ENCODE results near the gene ZNF407.

The ZNF407 gene

DNA sequence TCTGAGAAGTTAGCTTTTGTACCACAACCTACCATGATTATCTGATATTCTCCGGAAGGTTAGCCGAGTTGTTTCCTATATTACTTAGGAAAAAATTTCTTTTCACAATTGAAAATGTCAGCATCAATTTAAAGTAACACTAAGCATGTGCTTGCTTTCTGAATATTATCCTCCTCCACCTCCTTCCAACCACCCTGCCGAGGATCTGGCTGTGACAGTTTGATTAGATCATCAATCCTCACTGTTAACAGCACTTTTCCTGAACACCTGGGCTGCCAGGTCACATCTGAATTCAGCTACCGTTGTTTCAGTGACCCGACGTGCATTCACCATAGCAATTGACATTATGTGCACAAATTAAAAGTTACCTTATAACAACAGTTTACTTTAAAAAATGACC lies 207.0 kb downstream of the ZNF407 start:
- H3K27ac ChIP-seq (ENCODE audit: low read depth, low read length), result no peak overlapping the region
- H3K9me3 ChIP-seq (ENCODE audit: insufficient read depth, low read length), result no peaks in the 10 kb centered on the region
- no peak overlapping the region for H3K9ac ChIP-seq (ENCODE audit: low read length)
- no peak overlapping the region for H2AFZ ChIP-seq (ENCODE audit: low read depth, low read length, severe bottlenecking)
- no peak for TF ChIP-seq EZH2phosphoT487 (conservative IDR thresholded peaks at IDR 0.05; ENCODE audit: low read length)
- TF ChIP-seq, protein P1, sequence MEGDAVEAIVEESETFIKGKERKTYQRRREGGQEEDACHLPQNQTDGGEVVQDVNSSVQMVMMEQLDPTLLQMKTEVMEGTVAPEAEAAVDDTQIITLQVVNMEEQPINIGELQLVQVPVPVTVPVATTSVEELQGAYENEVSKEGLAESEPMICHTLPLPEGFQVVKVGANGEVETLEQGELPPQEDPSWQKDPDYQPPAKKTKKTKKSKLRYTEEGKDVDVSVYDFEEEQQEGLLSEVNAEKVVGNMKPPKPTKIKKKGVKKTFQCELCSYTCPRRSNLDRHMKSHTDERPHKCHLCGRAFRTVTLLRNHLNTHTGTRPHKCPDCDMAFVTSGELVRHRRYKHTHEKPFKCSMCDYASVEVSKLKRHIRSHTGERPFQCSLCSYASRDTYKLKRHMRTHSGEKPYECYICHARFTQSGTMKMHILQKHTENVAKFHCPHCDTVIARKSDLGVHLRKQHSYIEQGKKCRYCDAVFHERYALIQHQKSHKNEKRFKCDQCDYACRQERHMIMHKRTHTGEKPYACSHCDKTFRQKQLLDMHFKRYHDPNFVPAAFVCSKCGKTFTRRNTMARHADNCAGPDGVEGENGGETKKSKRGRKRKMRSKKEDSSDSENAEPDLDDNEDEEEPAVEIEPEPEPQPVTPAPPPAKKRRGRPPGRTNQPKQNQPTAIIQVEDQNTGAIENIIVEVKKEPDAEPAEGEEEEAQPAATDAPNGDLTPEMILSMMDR (IDR thresholded peaks at IDR 0.05; ENCODE audit: insufficient read depth, low read length, poor library complexity, severe bottlenecking), result no peak
- H3K9me2 ChIP-seq (replicated peaks; ENCODE audit: insufficient read depth, low read length), result no peaks in the 10 kb centered on the region
- H4K20me1 ChIP-seq (ENCODE audit: low read depth, low read length), result no peaks in the 10 kb centered on the region
- no peaks in the 10 kb centered on the region for H3K27me3 ChIP-seq (ENCODE audit: low read length)
- no peak overlapping the region for H3K4me2 ChIP-seq (ENCODE audit: low read depth, low read length, poor library complexity, severe bottlenecking)
- H3K79me2 ChIP-seq (ENCODE audit: insufficient read depth, low read length), result no peaks in the 10 kb centered on the region
- H3K4me3 ChIP-seq (ENCODE audit: insufficient read depth, low read length, poor library complexity, severe bottlenecking), result no peak overlapping the region
- no peaks in the 10 kb centered on the region for H3F3A ChIP-seq (ENCODE audit: insufficient read depth)
- no peaks in the 10 kb centered on the region for H3K36me3 ChIP-seq (ENCODE audit: low read length)

DNA sequence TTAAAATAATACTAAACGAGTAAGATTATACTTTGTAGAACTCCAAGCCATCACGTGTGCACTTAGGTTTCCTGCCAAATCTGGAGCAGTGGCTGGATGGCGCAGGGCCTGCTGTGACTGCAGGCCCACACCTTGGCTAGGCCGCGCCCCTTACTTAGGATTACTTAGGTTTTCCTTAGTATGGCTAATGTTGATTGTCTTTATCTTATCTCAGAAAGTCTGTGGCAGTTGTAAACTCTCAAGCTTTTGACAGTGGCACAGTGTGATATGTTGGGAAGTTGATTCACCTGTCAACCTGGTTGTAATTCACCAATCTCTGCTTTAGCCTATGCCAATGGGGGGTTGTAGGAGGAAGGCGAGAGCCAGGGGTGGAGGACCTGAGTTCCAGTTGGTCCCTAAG lies 208.4 kb downstream of the ZNF407 start:
- Histone ChIP-seq H3K27ac (ENCODE audit: low read depth, low read length) (no peak overlapping the region), H3K9ac (ENCODE audit: low read length) (no peak overlapping the region)
- TF ChIP-seq, protein P1 (IDR thresholded peaks at IDR 0.05; ENCODE audit: insufficient read depth, low read length, poor library complexity, severe bottlenecking), result no peak
- TF ChIP-seq EZH2phosphoT487 (conservative IDR thresholded peaks at IDR 0.05; ENCODE audit: low read length), result no peak

DNA sequence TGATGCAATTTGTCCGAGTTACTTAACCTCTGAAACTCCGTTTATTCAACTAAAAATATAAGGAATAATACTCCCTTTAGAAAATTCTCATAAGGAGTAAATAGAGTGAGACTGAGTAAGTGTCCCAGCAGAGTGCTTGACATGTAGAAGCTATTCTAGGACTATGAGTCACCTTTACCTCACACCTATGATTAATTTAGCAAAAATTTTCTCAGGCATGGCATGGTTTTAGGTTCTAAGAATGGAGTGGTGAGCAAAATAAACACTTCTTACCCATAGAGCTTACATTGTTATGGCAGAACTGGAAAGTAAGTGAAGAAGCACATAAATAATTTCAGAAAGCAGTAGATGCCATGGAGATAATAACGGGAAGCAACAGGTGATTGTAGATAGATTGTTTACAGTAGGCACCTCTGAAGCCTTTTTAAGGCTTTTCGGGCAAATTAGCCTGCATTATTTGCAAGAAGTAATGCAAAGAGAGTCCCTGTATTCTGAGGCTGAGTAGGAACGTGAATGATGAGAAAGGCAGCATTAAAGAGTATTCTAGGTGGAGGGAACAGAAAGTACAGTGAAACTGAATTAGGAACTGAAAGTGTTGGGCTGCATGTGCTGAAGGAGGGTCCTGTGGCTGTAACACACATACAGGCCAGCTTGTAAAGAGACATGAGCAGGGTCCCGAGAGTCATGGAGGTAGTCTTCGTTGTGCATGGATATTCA lies 209.2 kb downstream of the ZNF407 start:
- Histone ChIP-seq H3K36me3 (ENCODE audit: low read length) (no peaks in the 10 kb centered on the region), H3K27me3 (ENCODE audit: low read length) (no peaks in the 10 kb centered on the region), H3K9me3 (ENCODE audit: insufficient read depth, low read length) (no peaks in the 10 kb centered on the region), H3K4me3 (ENCODE audit: insufficient read depth, low read length, poor library complexity, severe bottlenecking) (peak overlapping the region; percentile 25), H4K20me1 (ENCODE audit: low read depth, low read length) (no peaks in the 10 kb centered on the region), H3F3A (ENCODE audit: insufficient read depth) (no peaks in the 10 kb centered on the region), H2AFZ (ENCODE audit: low read depth, low read length, severe bottlenecking) (peak overlapping the region; percentile 66), H3K4me2 (ENCODE audit: low read depth, low read length, poor library complexity, severe bottlenecking) (peak overlapping the region; percentile 67), H3K9me2 (replicated peaks; ENCODE audit: insufficient read depth, low read length) (no peaks in the 10 kb centered on the region), H3K79me2 (ENCODE audit: insufficient read depth, low read length) (no peaks in the 10 kb centered on the region), H3K9ac (ENCODE audit: low read length) (peak overlapping the region; percentile 15; the same call in 1 of the 2 replicates), H3K27ac (ENCODE audit: low read depth, low read length) (peak overlapping the region; percentile 58)
- TF ChIP-seq EZH2phosphoT487 (conservative IDR thresholded peaks at IDR 0.05; ENCODE audit: low read length), result no peak
- TF ChIP-seq, protein P1 (IDR thresholded peaks at IDR 0.05; ENCODE audit: insufficient read depth, low read length, poor library complexity, severe bottlenecking), result no peak

More for the DNA sequence above, 208.4 kb downstream of the ZNF407 start:
- H3F3A ChIP-seq (ENCODE audit: insufficient read depth), result no peaks in the 10 kb centered on the region
- no peaks in the 10 kb centered on the region for H4K20me1 ChIP-seq (ENCODE audit: low read depth, low read length)
- H3K79me2 ChIP-seq (ENCODE audit: insufficient read depth, low read length), result no peaks in the 10 kb centered on the region
- no peaks in the 10 kb centered on the region for H3K27me3 ChIP-seq (ENCODE audit: low read length)
- H2AFZ ChIP-seq (ENCODE audit: low read depth, low read length, severe bottlenecking), result no peak overlapping the region
- peak overlapping the region; percentile 67 for H3K4me2 ChIP-seq (ENCODE audit: low read depth, low read length, poor library complexity, severe bottlenecking)
- no peaks in the 10 kb centered on the region for H3K9me2 ChIP-seq (replicated peaks; ENCODE audit: insufficient read depth, low read length)
- no peaks in the 10 kb centered on the region for H3K9me3 ChIP-seq (ENCODE audit: insufficient read depth, low read length)
- H3K36me3 ChIP-seq (ENCODE audit: low read length), result no peaks in the 10 kb centered on the region
- no peak overlapping the region for H3K4me3 ChIP-seq (ENCODE audit: insufficient read depth, low read length, poor library complexity, severe bottlenecking)
